ENCODE measurements around the gene MBTPS1.

The MBTPS1 gene

DNA sequence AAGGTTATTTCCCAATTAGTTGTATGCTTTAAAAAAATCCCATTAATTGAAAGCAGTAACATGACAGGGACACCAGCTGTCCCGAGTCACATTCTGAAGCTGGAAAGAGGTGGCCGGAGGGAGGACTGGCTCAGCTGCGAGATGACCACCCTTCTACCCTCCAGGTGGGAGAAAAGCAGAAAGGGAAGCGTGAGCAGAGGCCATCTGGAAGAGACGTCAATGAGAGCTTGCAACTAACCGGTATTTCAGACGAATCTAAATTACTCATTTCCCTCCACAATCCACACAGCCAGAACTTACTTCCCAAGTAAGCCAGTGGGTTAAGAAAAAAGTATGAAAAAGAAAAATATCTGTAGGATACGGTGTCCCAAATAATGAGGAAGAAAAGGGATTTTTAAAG lies 45.6 kb downstream of the MBTPS1 start:
- DNase-seq, result no peak

DNA sequence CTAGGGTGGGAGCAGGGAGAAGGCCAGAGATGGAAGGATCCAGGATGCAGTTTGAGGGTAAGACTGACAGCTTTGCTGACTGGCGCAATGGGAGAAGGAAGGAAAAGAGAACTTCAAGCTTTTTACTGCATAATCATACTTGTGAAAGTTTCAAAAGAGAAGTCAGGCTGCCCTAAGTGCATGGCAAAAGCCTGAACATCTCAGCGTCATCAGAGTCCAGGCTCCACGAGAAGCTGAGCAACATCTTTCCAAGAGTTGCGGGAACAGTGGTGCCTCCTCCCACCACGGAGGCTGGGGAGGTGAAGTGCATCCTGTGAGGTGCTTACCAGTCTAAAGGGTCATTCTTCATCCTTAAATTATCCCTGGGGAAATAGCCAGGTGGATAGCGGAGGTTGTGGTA lies 47.2 kb downstream of the MBTPS1 start:
- DNase-seq, result no peak

DNA sequence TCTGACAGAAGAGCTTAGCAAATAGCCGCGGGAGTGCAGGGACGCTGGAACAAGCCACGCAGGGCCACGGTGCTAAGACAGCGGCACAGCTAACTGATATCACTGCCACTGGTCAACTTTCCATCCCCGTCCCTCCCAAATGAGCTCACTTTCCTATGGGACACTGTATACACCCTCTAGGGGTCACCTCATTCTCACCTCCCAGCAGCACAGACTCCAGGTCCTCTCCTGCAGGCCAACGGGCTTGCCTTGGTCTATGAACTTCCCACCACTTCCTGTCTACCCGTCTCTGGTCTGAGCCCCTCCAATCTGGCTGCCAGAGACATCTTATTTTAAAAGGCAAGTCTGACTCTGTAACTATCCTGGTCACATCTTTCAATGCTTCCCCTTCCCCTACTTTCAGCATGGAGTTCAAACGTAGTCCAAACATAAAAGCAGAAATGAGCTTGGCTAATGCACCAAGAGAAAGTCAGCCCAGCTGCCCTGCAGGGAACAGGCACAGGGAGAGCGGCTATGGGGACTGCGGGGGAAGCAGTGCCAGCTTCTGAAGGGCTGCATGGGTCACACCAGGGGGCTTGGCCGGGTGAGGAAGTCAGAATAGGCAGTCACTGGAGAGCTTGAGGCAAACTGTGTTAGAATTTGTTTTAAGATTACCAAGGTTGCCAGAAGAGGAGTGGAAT lies 47.8 kb downstream of the MBTPS1 start:
- DNase-seq, result no peak

DNA sequence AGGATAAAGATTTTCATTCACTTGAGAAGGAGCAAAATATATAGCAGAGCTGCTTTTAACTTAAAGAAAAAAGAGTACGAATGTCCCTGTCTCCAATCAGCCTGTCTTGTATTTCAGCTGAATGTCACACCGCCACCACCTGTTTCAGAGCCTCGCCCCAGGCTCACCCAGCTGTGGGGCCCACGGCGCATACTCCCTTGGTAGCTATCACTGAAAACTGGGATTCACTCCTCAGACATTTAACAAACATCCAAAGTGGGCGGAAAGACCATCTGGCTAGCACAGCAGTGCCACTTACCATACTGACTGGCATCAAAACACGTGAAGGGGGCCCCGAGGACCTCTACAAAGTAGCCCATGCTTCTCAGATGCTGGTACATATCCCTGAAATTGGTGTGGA lies 48.7 kb downstream of the MBTPS1 start:
- no peak for DNase-seq

DNA sequence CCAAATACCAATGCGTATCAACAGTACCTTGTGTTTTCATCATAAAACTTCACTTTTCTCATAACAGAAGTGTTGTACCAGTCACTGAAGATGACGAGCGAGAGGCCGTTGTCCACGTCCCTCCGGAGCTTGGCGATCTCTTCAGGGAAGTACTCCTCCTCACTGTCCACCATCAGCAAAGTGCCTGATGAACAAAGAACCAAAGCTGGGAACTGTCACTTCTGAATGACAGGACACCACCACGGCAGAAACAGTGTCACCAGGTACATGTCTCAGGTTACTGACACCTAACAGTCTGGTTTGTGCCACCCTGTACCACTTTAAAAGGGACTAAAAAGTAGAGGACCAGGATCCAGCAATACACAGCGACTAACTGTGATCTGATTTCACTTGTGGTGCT lies 49.1 kb downstream of the MBTPS1 start:
- DNase-seq, result no peak

DNA sequence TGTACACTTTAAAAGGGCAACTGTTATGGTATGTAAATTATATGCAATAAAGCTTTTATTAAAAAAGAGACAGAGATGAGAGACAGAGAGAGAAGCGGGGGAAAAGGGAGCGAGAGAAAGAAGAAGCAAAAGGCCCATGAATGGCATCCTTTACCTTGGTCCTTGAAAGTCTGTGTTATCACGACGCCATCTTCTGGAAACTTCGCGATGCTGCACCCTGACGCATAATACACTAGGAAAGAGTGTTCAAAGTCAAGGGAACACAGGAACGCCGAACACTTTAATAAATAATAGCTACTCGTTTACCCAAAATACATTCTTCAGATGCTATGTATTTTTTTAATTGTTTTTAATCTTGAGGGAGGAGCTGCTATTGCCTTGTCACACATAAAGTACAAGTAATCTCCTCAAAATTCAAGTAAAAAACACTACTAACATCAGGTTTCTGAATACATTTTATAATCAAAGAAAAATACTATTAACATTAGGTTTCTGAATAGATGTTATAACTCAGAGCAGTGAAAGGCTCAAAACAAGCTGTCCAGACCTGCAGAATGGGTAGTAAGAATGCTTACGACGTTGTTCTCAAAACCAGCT lies 51.1 kb downstream of the MBTPS1 start:
- DNase-seq, result no peak

DNA sequence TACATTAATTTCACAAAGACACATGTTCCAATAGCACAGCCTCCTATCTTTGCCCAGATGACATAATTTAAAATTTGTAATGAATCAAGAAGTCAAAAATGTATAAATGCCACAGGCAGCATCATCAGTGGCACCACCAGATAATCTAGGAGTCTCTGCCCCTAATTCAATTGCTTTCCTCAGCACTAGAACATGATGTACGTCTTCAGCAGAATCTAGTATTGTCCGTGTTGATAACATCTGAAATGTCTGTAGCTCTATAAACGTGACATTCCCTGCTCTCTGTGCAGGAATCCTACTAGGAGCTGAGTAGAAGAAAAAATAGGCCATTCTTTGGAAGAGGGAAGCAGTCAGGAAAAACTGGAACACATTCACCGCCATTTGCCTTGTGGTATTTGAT lies 52.8 kb downstream of the MBTPS1 start:
- DNase-seq, result no peak

DNA sequence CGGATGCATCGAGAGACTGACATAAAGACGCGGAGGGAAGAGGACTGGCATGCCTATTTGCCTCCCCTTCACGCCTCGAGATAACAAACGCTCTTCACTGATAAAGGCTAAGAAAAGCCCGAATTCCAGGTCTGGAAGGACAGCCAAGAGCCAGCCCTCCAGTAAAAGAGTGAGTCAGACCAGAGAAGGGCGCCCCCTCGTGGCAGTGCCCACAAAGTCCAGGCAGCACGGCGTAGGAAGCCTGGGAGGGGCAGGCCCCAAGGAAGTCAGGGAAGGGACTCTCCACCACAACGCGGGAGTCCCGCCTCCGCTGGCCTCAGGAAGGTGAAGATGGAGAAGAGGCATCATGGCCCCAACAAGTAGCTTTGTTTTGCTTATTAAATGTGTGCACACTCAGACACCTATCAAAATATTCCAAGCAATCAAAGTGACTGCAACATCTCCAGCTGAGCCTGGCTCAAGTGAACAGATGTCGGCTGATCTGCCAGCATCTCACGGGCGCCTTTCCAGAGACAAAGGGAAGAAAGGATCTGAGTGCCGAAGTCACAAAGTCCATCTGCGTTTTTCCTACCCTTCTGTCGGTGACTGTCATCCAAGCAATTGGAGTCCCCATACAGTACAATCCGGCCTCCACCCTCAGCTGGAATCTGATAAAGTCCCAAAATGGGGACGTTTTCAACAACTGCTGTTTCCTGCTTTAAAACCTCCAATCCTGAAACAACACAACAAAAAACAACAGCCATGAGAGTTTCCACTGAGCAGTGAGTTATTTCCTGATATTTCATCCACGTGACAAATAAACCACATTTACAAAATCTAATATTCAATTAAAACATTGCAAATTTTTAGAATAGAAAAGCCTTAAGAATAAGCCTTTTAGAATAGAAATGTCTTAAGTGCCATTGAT lies 53.8 kb downstream of the MBTPS1 start:
- no peak for DNase-seq

DNA sequence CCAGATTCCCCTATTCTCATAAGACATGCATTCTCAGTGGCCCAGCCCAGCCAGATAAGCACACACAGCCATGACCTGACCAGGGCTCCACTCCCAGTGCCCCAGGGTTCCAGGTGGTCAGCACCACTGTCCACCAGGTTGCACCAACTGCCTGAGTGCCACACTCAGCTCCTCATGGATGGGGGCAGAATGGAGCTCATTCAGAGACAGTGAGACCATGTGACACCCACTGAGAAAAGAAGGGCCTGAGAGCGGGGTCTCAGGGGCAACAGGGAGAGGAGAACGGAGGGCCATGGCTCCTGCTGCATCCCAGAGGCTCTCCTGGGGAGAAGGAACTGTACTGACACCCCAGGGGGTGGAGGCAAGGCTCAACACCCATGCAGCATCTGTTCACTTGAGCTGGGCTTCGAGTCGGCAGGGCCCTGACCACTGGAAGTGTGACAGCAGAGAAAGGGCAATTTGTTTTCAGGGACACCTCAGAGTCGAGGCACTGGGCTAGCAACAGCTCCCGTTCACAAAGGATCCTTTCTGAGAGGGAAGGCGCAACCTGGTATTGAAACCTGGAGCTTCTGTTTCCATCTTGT lies 55.4 kb downstream of the MBTPS1 start:
- DNase-seq, result no peak

DNA sequence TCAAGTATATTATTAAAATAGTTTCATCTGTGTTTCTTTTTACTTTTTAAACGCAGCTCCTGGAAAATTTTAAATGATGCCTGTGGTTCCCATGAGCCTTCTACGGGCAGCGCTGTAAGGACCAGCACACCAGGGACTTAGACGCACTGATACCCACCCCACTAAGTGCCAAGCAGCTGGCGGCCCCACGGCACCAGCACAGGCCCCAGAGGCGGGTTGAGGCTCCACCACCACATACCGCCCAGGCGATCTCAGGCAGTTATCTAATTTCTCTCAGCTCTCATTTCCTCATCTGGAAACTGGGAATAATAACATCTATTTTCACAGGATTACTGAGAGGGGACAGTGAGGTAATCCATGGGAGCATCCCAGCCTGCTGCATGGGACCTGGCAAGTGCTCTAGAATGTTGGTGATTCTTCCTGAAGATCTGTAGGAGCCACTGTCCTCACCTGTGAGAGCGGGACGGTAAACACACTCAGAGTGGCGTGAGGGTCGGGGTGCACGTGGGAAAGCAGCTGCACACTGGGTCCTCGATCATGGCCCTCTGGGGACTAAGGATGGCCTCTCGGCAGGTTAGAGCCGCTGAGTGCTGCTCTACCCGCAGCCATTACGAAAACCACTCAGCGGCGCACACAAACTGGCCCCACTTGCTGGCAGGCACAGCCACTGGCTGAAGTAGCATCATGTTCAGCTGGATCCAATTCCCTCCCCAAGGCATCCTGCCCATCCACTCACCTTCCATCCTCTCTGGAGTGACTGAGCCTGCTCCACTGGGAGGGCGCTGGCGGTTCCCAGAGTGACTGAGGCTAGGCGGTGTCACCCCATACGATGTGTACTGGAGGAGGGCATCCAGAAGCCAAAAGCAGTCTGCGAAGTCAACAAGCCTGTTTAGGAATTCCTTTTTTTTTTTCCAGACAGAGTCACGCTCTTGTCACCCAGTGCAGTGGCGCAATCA lies 56.5 kb downstream of the MBTPS1 start:
- DNase-seq, result no peak

DNA sequence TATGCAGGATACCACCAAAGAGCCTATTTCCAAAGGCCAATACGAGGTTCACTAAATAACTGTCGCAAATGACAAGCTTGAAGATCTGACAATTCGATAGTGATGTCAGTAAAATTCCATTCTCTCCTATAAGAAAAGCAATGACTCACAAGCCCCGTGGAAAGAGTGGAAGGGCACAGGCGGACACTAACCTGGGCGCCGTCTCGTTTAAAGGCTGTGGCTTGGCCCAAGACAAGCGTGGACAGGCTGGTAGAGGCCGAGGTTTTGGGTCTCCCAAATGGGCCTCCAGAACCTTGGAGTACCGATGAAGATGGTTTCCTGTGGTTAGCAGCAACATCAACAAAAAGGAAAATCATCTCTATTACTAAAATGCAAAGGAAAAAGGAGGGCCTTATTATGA lies 57.6 kb downstream of the MBTPS1 start:
- no peak for DNase-seq

DNA sequence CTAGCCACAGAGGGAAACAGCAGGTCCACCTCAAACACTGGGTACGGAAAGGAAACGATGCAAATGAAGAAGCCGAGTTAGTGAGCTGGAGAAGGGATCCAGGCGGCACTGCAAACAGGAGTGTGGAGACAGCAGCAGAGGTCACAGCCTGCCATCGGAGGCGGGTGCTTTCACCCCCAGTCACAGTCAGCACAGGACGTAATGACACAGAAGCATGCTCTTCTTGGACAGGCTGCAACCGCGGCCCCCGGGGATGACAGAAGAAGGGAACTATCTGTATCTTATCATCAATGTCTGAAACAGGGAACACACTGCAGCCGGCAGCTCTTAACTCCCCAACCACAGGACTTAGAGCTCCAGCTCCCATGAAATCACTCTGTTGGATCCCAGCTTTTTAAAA lies 58.1 kb downstream of the MBTPS1 start:
- DNase-seq, result no peak

DNA sequence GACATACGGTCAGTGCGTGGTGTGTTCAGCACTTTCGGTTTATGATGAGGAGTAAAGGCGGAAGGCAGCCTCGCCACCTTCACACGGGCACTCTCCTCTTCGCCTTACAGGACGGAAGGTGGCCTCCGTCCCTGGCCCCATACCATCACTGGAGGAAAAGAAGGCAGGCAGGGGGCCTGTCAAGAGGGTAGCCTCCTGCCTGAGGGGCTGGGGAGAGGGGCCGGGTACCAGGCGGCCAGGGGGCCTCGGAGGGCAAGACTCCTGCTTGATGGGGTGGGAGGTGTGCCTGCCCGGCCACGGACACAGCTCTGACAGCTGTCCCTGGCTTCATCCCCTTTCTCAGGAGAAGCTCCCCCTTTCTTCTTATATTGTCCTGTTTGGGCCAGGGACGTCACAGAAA lies 58.5 kb downstream of the MBTPS1 start:
- no peak for DNase-seq

DNA sequence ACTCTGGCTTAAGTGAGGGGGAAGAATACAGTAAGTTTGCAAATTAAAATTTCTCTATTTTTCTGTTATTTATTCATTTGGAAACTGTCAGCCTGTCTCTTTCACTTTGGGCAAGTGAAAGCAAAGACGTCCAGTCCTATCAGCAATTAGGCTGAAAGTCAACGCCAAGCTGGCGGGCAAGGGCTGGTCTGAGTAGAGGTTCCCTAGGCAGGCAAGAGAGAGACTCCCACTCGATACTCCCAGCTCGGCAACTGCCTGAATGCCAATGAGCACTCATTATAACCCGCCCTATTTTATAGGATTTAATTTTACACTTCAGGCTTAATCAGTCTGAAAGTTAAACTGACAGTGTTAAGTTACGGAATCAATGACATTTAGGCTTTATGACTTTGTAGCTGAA lies 59.8 kb downstream of the MBTPS1 start:
- no peak for DNase-seq

DNA sequence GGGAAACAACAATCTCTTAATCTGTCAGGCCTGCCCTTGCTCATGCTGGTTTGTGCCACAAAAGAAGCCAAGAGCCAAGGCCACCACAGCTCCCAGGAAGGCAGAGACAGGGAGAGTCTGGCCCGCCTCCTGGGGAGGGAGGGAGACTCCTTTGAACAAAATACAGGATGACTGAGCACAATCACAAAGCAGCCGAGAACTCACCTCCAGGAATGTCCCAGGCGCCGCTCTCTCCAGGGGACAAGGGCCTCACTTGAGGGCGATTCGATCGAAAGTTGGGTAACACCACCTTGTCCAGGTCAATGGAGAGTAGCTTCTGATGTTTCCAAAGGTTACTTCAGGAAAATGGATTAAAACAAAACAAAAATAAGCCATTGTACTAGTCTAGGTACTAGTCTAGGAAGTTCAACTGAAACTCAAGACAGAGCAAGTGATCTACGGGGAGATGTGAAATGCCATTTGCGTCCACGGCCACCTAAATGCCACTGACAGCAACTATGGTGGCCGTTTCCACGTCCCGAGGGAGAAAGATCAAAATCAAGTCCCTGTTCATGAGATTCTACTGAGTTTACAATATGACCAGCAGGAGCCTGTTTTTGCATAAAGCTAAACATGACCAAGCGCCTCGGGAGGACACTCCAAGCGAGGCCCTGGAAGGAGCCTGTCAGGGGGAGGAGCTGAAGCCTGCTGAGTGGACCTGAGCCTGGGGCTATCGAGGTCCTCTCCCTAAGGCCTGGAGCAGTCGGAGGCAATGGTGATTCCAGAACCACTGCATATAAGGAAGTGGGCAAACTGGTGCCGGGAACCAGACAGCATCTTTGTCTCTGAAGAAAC lies 60.7 kb downstream of the MBTPS1 start:
- no peak for DNase-seq

DNA sequence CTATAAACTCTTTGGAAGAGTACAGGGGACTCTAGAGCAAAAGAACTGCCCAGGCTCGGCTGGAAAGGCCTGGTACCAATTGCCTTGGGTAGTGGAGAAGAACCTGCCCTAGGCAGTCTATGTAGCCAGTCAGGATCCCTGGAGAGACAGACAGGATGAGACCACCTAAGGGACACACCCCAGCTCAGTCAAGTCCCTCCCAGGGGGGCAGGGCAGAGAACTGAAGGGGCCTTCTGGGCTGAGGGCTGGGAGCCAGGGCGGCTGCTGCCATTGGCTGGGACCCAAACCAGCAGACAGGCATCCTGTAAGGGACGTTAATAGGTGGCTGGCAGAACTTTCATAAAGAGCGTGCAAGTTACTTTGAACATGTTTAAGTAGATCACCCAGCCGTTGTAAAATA lies 61.4 kb downstream of the MBTPS1 start:
- DNase-seq, result no peak

DNA sequence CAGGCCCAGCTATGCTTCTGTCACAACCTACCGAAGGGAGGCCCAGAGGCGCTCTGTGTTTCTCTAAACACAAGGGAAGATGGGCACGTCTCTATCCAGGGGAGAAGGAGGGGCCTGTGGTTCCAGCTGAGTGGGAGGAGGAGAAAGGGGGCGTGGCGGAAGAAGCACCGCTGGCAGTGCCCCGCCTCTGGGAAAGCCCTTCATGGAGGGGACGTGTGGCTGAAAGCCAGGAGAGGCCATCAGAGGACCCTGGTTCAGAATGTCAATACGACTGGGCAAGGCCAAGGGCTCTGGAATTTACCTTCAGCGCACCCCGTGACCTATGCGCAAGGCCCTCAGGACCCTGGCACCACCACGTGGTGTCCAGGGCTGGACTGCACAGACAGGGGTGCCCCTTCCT lies 61.8 kb downstream of the MBTPS1 start:
- no peak for DNase-seq

DNA sequence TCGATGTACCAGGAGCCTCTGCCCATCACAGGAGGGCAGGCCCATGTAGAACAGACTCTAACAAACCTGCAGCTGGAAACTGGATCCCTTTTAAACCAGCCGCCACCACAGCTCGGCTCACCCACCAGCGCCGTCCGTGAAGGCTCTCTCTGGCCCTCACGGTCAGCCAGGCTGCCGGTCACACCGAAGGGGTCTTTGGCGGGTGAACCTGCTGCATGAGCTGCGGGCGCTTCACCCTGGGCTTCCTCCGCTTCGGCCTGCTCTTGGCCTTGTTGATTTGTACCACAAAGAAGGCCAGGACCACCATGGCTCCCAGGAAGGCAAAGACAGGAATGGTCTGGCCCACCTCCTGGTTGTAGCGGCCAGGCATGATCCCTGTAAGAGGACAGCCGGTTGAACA lies 62.5 kb downstream of the MBTPS1 start:
- DNase-seq, result no peak

DNA sequence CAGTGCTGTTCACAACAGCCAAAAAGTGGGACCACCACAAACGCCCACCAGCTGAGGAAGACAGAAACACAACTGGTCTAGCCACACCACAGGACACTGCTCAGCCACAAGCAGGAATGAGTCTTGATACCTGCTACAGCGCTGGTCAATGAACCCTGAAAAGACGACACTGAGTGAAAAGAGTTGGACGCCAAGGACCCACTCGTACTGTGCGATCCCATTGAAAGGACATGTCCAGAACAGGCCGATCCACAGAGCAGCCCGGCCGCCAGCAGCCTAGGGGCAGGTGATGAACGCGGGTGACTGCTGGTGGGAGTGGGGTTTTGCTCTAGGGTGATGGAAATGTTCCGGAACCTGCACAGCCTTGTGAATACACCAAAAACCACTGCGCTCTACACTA lies 63.5 kb downstream of the MBTPS1 start:
- no peak for DNase-seq

DNA sequence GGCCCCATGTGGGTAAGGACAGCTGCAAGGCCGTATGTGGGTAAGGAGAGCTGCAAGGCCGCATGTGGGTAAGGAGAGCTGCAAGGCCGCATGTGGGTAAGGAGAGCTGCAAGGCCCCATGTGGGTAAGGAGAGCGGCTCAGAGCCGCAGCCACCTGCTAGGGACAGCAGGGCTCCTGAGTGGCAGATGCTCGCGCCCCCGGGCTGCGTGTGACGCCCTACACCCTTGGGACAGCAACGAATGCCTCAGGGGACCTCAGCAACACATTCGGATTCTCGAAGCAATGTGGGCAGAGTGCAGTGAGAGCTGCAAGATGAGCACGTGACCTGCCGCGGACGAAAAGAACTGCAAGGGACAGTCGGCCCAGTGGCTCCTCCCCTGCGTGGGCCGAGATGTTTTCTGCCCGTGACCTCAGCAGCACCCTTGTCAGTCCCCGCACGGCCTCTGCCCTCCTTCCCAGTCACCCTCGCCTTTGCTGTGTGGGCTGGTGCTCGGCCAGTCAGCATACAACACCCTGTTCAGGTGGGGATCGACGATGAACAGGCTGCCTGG lies 64.6 kb downstream of the MBTPS1 start:
- DNase-seq, result no peak

DNA sequence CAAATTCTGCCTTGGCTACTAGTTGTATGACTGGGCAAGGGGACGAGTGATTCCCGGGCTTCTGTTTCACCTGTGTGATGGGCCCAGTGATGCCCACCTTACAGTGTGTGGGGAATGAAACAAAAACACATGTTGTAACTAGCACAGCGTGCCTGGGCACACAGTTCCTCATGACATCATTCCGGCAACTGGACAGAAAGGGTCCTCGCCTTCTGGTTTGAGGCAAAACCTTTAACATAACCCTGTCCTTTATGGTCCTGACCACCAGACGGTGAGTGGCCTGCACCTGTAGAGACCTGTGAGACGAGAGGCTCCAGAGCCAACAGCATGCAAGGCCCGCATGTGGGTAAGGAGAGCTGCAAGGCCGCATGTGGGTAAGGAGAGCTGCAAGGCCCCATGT lies 66.4 kb downstream of the MBTPS1 start:
- no peak for DNase-seq
